Gastrocnemius medialis (tissue), 4 donors: ENCODE data around the gene NFKB2.

Experiments used
- POLR2A ChIP-seq, 2 donors: fragments of 450-650 bp; IDR thresholded peaks; one replicate each; pipeline ENCODE4 v1.6.1; 2017; ENCODE audit warnings: antibody characterized with exemption in 2 of 2, mild to moderate bottlenecking in 2 of 2, moderate library complexity in 2 of 2
- TF ChIP-seq, protein P1 (sequence below), 5 experiments: fragments of 450-650 bp in 3 of 5; fragments of 200-600 bp in 2 of 5; sonication (generic) in 2 of 5; IDR thresholded peaks in 4 of 5; conservative IDR thresholded peaks in 1 of 5; 1 replicate in 4 of 5; 2 replicates in 1 of 5; pipeline ENCODE4 v1.5.1; 2016 to 2019; ENCODE audit warnings: antibody characterized with exemption in 5 of 5, mild to moderate bottlenecking in 3 of 5, moderate library complexity in 3 of 5

- no peak for TF ChIP-seq POLR2A (IDR thresholded peaks at IDR 0.05)
- TF ChIP-seq, protein P1, sequence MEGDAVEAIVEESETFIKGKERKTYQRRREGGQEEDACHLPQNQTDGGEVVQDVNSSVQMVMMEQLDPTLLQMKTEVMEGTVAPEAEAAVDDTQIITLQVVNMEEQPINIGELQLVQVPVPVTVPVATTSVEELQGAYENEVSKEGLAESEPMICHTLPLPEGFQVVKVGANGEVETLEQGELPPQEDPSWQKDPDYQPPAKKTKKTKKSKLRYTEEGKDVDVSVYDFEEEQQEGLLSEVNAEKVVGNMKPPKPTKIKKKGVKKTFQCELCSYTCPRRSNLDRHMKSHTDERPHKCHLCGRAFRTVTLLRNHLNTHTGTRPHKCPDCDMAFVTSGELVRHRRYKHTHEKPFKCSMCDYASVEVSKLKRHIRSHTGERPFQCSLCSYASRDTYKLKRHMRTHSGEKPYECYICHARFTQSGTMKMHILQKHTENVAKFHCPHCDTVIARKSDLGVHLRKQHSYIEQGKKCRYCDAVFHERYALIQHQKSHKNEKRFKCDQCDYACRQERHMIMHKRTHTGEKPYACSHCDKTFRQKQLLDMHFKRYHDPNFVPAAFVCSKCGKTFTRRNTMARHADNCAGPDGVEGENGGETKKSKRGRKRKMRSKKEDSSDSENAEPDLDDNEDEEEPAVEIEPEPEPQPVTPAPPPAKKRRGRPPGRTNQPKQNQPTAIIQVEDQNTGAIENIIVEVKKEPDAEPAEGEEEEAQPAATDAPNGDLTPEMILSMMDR (IDR thresholded peaks at IDR 0.05 in 4 of 5, conservative IDR thresholded peaks at IDR 0.05 in 1 of 5): no peak
Observed at GRCh38 chr10:102433619-102434046, 38.1 kb downstream of the NFKB2 start.
